HepG2 (cell line): Measurements from ENCODE around the gene DLX1.

Experiments used
- E2F5 ChIP-seq: sonication (generic); formaldehyde crosslinking; conservative IDR thresholded peaks from 2 replicates; pipeline ENCODE4 v1.4.0; 2020; ENCODE audit warnings: missing genetic modification reagents
- NFYB ChIP-seq: sonication (generic); formaldehyde crosslinking; IDR thresholded peaks from 2 replicates; pipeline ENCODE4 v1.4.0; 2020; ENCODE audit warnings: missing genetic modification reagents
- POLR2A ChIP-seq, 2 experiments: IDR thresholded peaks; 2 replicates each; pipeline ENCODE4 v1.6.1; 2011; ENCODE audit warnings: low read depth in 2 of 2, low read length in 2 of 2, mild to moderate bottlenecking in 1 of 2, moderate library complexity in 1 of 2; ENCODE audit not compliant: insufficient read depth in 1 of 2
- SIN3A ChIP-seq: IDR thresholded peaks from 2 replicates; pipeline ENCODE4 v1.6.1; 2011; ENCODE audit warnings: low read depth, mild to moderate bottlenecking, control low read depth, low read length, borderline replicate concordance
- ZFX ChIP-seq: sonication (generic); formaldehyde crosslinking; IDR thresholded peaks from 2 replicates; pipeline ENCODE4 v1.4.0; 2020; ENCODE audit warnings: mild to moderate bottlenecking, low read depth, missing genetic modification reagents, moderate library complexity
- ZNF569 ChIP-seq: sonication (generic); formaldehyde crosslinking; IDR thresholded peaks from 2 replicates; pipeline ENCODE4 v1.5.0; 2020; ENCODE audit warnings: mild to moderate bottlenecking, missing genetic modification reagents, moderate library complexity, borderline replicate concordance
- ZNF776 ChIP-seq: sonication (generic); formaldehyde crosslinking; IDR thresholded peaks from 2 replicates; pipeline ENCODE4 v1.4.0; 2020; ENCODE audit warnings: mild to moderate bottlenecking, missing genetic modification reagents

GRCh38 chr2:172098287-172098649, 13.0 kb downstream of the DLX1 start:
- TF ChIP-seq E2F5 (CRISPR knock-in tag) (no peak), SIN3A (no peak), POLR2A (IDR thresholded peaks at IDR 0.05; ENCODE audit: insufficient read depth in 1 of 2, low read depth in 2 of 2, low read length in 2 of 2) (no peak), ZNF569 (CRISPR knock-in tag) (no peak), NFYB (CRISPR knock-in tag) (no peak), ZNF776 (CRISPR knock-in tag) (no peak), ZFX (CRISPR knock-in tag) (no peak)
